BE2C (cell line): ENCODE results near the gene PSAPL1.
A peak's percentile ranks its signal among the peaks of the same experiment; 100 is the strongest.

Experiments
- DNase-seq: peaks from one replicate; pipeline ENCODE4 v3.0.0-alpha.2; 2020
- H3K27me3 ChIP-seq: fragments of 250-450 bp; sonication (Bioruptor Pico); 2 replicates; pipeline ENCODE4 v1.5.1; 2020; ENCODE audit warnings: mild to moderate bottlenecking
- H3K36me3 ChIP-seq: fragments of 250-450 bp; sonication (Bioruptor Pico); 2 replicates; pipeline ENCODE4 v1.5.1; 2020; ENCODE audit warnings: mild to moderate bottlenecking
- H3K4me1 ChIP-seq: fragments of 250-450 bp; sonication (Bioruptor Pico); 2 replicates; pipeline ENCODE4 v1.5.1; 2020
- H3K4me3 ChIP-seq: 2 replicates; pipeline ENCODE4 v1.5.1; 2011; ENCODE audit warnings: low read depth, low read length
- H3K9me3 ChIP-seq: fragments of 250-450 bp; sonication (Bioruptor Pico); 2 replicates; pipeline ENCODE4 v1.5.1; 2020
- TF ChIP-seq, protein P1 (sequence below): IDR thresholded peaks from 2 replicates; pipeline ENCODE4 v1.5.1; 2012; ENCODE audit warnings: mild to moderate bottlenecking, low read depth, low read length

Gene PSAPL1

DNA sequence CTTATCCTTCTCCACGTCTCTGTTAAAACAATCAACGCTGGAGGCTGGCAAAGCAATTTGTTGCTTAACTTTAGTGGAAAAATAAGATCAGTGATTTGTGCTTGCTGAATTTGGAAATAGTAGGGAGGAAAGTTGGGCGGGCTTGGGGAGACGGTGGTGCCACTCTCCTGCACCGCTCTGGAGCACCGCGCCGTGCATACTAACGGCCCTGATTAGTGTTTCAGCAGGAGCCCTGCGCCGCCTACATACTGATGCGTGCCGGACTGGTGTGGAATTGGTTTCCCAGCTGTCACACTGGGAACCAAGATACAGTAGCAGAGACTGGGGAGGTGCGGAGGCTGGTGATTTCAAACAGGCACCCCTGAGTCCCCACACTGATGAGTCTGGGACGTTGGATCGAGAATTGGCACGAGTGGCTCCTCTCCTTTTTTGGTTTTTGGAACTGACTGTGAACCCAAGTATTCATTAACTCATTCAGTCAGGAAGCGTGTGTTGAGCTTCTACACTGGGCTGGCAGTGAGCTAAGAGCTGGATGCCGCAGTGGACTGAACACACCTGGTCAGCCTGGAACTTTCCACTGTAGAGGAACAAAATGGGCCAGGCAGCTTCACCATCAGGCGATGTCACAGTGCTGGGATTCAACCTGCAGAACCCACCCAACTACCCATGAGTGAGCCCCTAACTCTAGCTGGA lies 29.0 kb upstream of the PSAPL1 start:
- Histone ChIP-seq H3K4me3 (no peak overlapping the region), H3K4me1 (peaks cover 21% of the 10 kb centered on the region), H3K36me3 (no peaks in the 10 kb centered on the region), H3K9me3 (no peaks in the 10 kb centered on the region), H3K27me3 (no peaks in the 10 kb centered on the region)
- TF ChIP-seq, protein P1, sequence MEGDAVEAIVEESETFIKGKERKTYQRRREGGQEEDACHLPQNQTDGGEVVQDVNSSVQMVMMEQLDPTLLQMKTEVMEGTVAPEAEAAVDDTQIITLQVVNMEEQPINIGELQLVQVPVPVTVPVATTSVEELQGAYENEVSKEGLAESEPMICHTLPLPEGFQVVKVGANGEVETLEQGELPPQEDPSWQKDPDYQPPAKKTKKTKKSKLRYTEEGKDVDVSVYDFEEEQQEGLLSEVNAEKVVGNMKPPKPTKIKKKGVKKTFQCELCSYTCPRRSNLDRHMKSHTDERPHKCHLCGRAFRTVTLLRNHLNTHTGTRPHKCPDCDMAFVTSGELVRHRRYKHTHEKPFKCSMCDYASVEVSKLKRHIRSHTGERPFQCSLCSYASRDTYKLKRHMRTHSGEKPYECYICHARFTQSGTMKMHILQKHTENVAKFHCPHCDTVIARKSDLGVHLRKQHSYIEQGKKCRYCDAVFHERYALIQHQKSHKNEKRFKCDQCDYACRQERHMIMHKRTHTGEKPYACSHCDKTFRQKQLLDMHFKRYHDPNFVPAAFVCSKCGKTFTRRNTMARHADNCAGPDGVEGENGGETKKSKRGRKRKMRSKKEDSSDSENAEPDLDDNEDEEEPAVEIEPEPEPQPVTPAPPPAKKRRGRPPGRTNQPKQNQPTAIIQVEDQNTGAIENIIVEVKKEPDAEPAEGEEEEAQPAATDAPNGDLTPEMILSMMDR = no peak
- DNase-seq = no peak

DNA sequence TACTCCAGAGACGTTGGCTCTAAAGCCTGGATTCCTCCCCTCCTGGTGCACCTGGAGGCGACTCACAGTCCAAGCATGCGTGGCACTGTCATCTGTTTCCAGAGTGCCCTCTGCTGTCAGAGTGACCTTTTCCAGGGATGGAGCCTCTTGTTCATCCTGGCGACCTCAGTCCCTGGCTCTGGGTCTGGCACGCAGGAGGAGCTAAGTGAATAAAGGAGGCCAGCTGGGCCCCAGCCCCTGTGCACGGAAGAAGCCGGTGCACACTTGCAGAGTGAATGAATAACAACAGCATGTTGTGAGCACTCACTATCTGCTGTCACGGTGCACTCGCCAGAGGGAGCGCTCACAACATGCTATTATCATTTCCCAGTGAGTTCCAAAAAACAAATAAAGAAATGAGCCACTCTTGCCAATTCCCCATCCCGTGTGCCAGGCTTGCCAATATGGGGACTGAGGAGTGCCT lies 27.8 kb upstream of the PSAPL1 start:
- DNase-seq = peak; percentile 61
- H3K9me3 ChIP-seq = no peaks in the 10 kb centered on the region
- no peak overlapping the region for H3K4me3 ChIP-seq
- H3K27me3 ChIP-seq = no peaks in the 10 kb centered on the region
- TF ChIP-seq, protein P1 = peak; percentile 42
- no peaks in the 10 kb centered on the region for H3K36me3 ChIP-seq
- peaks cover 21% of the 10 kb centered on the region for H3K4me1 ChIP-seq

GRCh38 chr4:7461230-7461629 lies 26.5 kb upstream of the PSAPL1 start:
- TF ChIP-seq, protein P1 = peak; percentile 39
- DNase-seq = peak; percentile 50

DNA sequence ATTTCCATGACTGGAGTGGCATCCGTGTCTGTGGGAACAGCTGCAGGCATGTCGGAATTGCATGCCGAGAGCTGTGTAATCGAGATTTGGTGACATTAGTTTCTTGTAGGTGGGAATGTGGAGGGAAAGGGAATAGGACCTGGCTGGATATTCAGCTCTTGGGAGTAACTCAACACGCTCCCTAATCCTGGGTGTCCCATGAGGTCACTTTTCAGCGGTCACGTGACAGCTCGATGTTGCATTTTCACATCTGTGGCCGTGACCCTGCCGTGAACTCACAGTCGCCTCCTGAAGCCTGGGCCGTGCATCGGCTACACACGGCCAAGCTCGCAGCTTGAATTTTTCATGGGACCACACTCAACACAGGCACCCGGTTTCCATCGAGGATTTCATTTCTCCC lies 25.8 kb upstream of the PSAPL1 start:
- DNase-seq = peak; percentile 52

More at GRCh38 chr4:7461230-7461629, 26.5 kb upstream of the PSAPL1 start:
- Histone ChIP-seq H3K9me3 (no peaks in the 10 kb centered on the region), H3K4me1 (peaks cover 21% of the 10 kb centered on the region), H3K4me3 (peak overlapping the region; percentile 36), H3K27me3 (no peaks in the 10 kb centered on the region), H3K36me3 (no peaks in the 10 kb centered on the region)

GRCh38 chr4:7459471-7459870 lies 24.7 kb upstream of the PSAPL1 start:
- DNase-seq = no peak
- TF ChIP-seq, protein P1 = no peak
- peaks cover 21% of the 10 kb centered on the region for H3K4me1 ChIP-seq
- no peaks in the 10 kb centered on the region for H3K36me3 ChIP-seq
- H3K27me3 ChIP-seq = no peaks in the 10 kb centered on the region
- no peak overlapping the region for H3K4me3 ChIP-seq
- no peaks in the 10 kb centered on the region for H3K9me3 ChIP-seq

More for the DNA sequence above, 25.8 kb upstream of the PSAPL1 start:
- Histone ChIP-seq H3K4me3 (peak overlapping the region; percentile 36), H3K4me1 (peaks cover 21% of the 10 kb centered on the region), H3K36me3 (no peaks in the 10 kb centered on the region), H3K9me3 (no peaks in the 10 kb centered on the region), H3K27me3 (no peaks in the 10 kb centered on the region)
- TF ChIP-seq, protein P1 = no peak

- TF ChIP-seq, protein P1 = no peak
- H3K27me3 ChIP-seq = no peaks in the 10 kb centered on the region
- H3K4me3 ChIP-seq = no peak overlapping the region
- no peak for DNase-seq
- no peaks in the 10 kb centered on the region for H3K9me3 ChIP-seq
- H3K4me1 ChIP-seq = peaks cover 21% of the 10 kb centered on the region
- no peaks in the 10 kb centered on the region for H3K36me3 ChIP-seq
These were observed 23.7 kb upstream of the PSAPL1 start for GRCh38 chr4:7458477-7458876.
